ENCODE measurements around the gene EHMT1. TPM values are rescaled to one million over a fixed set of nuclear protein-coding genes. Genes with fewer than 3 reads are reported as not detected.

EHMT1 gene
- total RNA-seq, 1 experiment from 2014 or later = 35.9 TPM

DNA sequence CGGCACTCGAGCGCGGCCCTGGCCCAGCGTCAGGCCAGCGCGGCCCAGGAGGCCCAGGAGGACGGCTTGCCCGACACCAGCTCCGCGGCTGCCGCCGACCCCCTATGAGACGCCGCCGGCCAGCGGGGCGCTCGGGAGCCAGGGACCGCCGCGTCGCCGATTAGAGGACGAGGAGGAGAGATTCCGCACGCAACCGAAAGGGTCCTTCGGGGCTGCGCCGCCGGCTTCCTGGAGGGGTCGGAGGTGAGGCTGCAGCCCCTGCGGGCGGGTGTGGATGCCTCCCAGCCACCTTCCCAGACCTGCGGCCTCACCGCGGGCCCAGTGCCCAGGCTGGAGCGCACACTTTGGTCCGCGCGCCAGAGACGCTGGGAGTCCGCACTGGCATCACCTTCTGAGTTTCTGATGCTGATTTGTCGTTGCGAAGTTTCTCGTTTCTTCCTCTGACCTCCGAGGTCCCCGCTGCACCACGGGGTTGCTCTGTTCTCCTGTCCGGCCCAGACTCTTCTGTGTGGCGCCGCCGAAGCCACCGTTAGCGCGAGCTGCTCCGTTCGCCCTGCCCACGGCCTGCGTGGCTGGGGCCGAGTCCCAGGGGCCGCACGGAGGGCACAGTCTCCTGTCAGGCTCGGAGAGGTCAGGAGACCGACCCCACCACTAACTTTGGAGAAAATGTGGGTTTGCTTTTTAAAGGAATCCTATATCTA lies 216.2 kb downstream of the EHMT1 start:
- 0 out of 2 replicates have a peak, but pooled peaks cover 2% of the 10 kb centered on the region for H3K79me2 ChIP-seq (ENCODE audit: low read length)
- no peaks in the 10 kb centered on the region for H3K27me3 ChIP-seq (ENCODE audit: low read length)
- H3K4me1 ChIP-seq (ENCODE audit: low read length) = no peaks in the 10 kb centered on the region
- no peak overlapping the region for H3K4me3 ChIP-seq (ENCODE audit: low read length)
- H2AFZ ChIP-seq (ENCODE audit: low read length) = no peak overlapping the region
- no peaks in the 10 kb centered on the region for H4K20me1 ChIP-seq (ENCODE audit: insufficient read depth, low read depth, low read length)
- no peak overlapping the region for H3K27ac ChIP-seq (ENCODE audit: low read length)
- no peak for DNase-seq
- H3K9me3 ChIP-seq (ENCODE audit: low read length) = no peaks in the 10 kb centered on the region
- H3K9ac ChIP-seq (ENCODE audit: low read length) = no peak overlapping the region
- no peak overlapping the region for H3K4me2 ChIP-seq (ENCODE audit: low read depth, low read length, poor library complexity, severe bottlenecking)
- no peaks in the 10 kb centered on the region for H3K9me2 ChIP-seq (replicated peaks; ENCODE audit: insufficient read depth, low read length)
- peaks cover 8% of the 10 kb centered on the region for H3K36me3 ChIP-seq (ENCODE audit: insufficient read depth, low read length)

DNA sequence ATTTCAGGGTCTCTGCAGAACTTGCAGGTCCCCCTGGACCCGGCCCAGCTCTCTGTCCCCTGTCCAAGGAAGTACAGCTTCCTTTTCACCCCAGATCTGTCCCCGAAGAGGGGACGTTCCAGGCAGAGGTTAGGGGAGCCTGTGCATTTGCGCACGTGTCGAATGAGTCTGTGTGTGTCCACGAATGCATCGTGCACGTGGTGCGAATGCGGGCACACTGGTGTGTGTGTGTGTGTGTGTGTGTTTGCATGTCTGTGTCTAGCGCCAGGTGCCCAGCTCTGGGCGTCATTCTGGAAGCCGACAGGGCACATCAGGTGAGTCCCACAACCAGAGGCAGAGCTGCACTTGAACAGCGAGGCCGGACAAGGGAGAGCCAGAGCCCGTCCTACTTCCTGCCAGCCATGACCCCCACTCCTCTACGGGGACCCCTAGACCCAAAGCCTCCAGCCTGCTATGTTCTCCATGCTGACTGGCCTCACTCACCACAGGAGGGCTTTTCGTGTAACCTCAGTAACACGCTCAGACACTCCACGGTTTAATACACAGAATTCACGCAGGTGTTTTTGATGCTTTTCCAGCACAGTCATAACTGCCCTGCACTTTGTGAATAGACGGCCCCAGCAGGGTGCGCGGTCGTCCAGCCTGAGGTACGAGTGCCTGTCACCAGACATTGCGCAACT lies 217.5 kb downstream of the EHMT1 start:
- H3K4me1 ChIP-seq (ENCODE audit: low read length) = no peaks in the 10 kb centered on the region
- no peak overlapping the region for H3K4me3 ChIP-seq (ENCODE audit: low read length)
- H3K4me2 ChIP-seq (ENCODE audit: low read depth, low read length, poor library complexity, severe bottlenecking) = no peak overlapping the region
- H3K9me3 ChIP-seq (ENCODE audit: low read length) = no peaks in the 10 kb centered on the region
- H3K27me3 ChIP-seq (ENCODE audit: low read length) = no peaks in the 10 kb centered on the region
- H3K9ac ChIP-seq (ENCODE audit: low read length) = no peak overlapping the region
- no peak for DNase-seq
- 0 out of 2 replicates have a peak, but pooled peaks cover 2% of the 10 kb centered on the region for H3K79me2 ChIP-seq (ENCODE audit: low read length)
- H2AFZ ChIP-seq (ENCODE audit: low read length) = no peak overlapping the region
- peaks cover 2% of the 10 kb centered on the region; the same call in 1 of the 2 replicates for H3K36me3 ChIP-seq (ENCODE audit: insufficient read depth, low read length)
- H4K20me1 ChIP-seq (ENCODE audit: insufficient read depth, low read depth, low read length) = no peaks in the 10 kb centered on the region
- H3K9me2 ChIP-seq (replicated peaks; ENCODE audit: insufficient read depth, low read length) = no peaks in the 10 kb centered on the region
- H3K27ac ChIP-seq (ENCODE audit: low read length) = no peak overlapping the region

DNA sequence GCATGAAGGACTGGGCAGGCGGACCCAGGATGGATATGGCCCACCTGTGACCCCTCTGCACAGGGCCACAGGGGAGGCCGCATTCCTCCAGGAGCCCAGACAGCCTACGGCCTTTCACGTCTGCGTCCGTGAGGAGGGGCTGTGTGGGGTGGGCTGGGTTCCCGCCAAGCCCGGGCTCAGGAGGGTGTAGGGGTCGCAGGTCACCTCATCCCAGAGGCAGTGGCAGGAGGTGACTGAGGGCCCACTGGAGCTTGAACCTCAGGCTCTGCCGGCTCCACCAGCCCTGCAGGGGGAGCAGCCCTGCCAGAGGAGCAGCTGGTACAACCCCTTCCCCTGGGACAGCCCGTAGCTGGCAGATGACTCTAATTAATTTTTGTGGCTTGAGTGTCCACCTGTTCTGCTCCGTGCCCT lies 218.0 kb downstream of the EHMT1 start:
- Histone ChIP-seq H3K27me3 (ENCODE audit: low read length) (no peaks in the 10 kb centered on the region), H3K36me3 (ENCODE audit: insufficient read depth, low read length) (no peaks in the 10 kb centered on the region; the same call in 1 of the 2 replicates)

DNA sequence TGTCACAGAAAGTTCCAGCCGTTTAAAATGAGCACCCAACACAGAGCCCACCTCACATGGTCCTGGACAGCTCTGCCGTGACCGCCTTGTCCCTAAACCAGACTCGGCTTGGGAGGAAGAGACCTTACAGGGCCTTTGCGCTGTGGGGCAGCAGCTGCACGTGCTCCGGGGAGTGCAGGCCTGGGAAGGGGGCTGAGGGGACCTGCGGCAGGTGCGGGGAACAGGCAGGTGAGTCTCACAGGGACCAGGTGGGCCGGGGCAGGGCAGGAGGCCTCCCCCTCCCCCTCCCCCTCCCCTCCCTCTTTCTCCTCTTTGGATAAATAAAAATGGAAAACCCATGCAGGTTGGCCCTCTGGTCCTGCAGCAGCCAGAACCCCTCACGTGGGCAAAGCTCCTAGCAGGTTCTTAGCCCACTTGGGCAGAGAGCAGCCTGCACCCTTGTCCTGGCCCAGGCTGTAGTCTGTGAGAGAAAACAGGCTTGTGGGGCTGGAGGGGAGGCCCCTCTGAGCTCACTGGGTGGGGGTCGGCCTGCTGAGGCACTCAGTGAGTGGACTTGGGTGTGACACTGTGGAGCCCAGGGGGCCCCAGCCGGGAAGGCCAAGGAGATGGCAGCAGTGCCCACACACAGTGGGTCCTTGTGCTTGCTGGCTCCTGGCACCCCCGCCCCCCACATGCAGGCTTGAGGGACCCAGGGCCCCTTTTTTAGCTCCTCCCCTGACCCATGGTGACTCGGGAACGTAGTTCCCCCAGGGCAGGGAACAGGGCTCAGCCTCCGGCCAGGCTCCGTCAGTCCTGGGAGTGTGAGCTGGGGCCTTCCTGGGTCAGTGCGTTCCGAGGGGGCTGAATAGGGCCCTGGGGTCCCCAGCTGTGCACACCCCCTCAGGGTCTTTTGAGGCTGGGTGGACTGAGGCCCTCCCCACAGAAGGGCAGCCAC lies 218.8 kb downstream of the EHMT1 start:
- Histone ChIP-seq H3K4me2 (ENCODE audit: low read depth, low read length, poor library complexity, severe bottlenecking) (no peak overlapping the region), H3K27ac (ENCODE audit: low read length) (no peak overlapping the region), H4K20me1 (ENCODE audit: insufficient read depth, low read depth, low read length) (no peaks in the 10 kb centered on the region), H3K79me2 (ENCODE audit: low read length) (no peaks in the 10 kb centered on the region), H2AFZ (ENCODE audit: low read length) (no peak overlapping the region), H3K27me3 (ENCODE audit: low read length) (no peaks in the 10 kb centered on the region), H3K4me3 (ENCODE audit: low read length) (no peak overlapping the region), H3K36me3 (ENCODE audit: insufficient read depth, low read length) (no peaks in the 10 kb centered on the region; the same call in 1 of the 2 replicates), H3K9me3 (ENCODE audit: low read length) (no peaks in the 10 kb centered on the region), H3K9ac (ENCODE audit: low read length) (no peak overlapping the region), H3K4me1 (ENCODE audit: low read length) (no peaks in the 10 kb centered on the region), H3K9me2 (replicated peaks; ENCODE audit: insufficient read depth, low read length) (no peaks in the 10 kb centered on the region)
- no peak for DNase-seq

More for the DNA sequence above, 218.0 kb downstream of the EHMT1 start:
- no peak overlapping the region for H3K4me3 ChIP-seq (ENCODE audit: low read length)
- H3K4me2 ChIP-seq (ENCODE audit: low read depth, low read length, poor library complexity, severe bottlenecking) = no peak overlapping the region
- no peak overlapping the region for H3K27ac ChIP-seq (ENCODE audit: low read length)
- no peak overlapping the region for H2AFZ ChIP-seq (ENCODE audit: low read length)
- no peaks in the 10 kb centered on the region for H4K20me1 ChIP-seq (ENCODE audit: insufficient read depth, low read depth, low read length)
- H3K79me2 ChIP-seq (ENCODE audit: low read length) = no peaks in the 10 kb centered on the region
- no peak for DNase-seq
- H3K9me3 ChIP-seq (ENCODE audit: low read length) = no peaks in the 10 kb centered on the region
- H3K4me1 ChIP-seq (ENCODE audit: low read length) = no peaks in the 10 kb centered on the region
- H3K9ac ChIP-seq (ENCODE audit: low read length) = no peak overlapping the region
- H3K9me2 ChIP-seq (replicated peaks; ENCODE audit: insufficient read depth, low read length) = no peaks in the 10 kb centered on the region

DNA sequence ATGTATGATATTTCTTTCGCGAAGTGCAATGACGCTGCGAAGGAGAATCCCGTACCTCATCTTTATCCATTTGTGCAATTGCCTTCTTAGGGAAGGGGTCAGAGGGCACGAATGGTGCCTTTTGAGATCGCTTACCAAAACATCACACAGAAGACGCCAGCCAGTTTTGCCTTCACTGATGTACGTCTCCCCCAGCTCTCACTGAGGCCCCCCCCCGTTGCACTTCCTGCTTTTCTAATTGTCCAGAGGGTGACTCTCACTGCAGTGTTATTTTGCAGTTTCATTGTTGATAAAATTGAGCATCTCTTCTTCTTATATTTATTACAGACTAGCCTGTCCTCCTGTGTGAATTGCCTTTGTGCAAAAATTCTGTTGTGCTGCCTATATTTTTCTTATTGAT lies 219.8 kb downstream of the EHMT1 start:
- Histone ChIP-seq H3K4me1 (ENCODE audit: low read length) (no peaks in the 10 kb centered on the region), H3K27me3 (ENCODE audit: low read length) (no peaks in the 10 kb centered on the region), H3K27ac (ENCODE audit: low read length) (no peak overlapping the region), H3K36me3 (ENCODE audit: insufficient read depth, low read length) (no peaks in the 10 kb centered on the region; the same call in 1 of the 2 replicates), H4K20me1 (ENCODE audit: insufficient read depth, low read depth, low read length) (no peaks in the 10 kb centered on the region), H3K4me2 (ENCODE audit: low read depth, low read length, poor library complexity, severe bottlenecking) (no peak overlapping the region), H3K4me3 (ENCODE audit: low read length) (no peak overlapping the region), H3K9me2 (replicated peaks; ENCODE audit: insufficient read depth, low read length) (no peaks in the 10 kb centered on the region), H2AFZ (ENCODE audit: low read length) (no peak overlapping the region), H3K9ac (ENCODE audit: low read length) (no peak overlapping the region), H3K79me2 (ENCODE audit: low read length) (no peaks in the 10 kb centered on the region), H3K9me3 (ENCODE audit: low read length) (no peaks in the 10 kb centered on the region)
- DNase-seq = no peak

DNA sequence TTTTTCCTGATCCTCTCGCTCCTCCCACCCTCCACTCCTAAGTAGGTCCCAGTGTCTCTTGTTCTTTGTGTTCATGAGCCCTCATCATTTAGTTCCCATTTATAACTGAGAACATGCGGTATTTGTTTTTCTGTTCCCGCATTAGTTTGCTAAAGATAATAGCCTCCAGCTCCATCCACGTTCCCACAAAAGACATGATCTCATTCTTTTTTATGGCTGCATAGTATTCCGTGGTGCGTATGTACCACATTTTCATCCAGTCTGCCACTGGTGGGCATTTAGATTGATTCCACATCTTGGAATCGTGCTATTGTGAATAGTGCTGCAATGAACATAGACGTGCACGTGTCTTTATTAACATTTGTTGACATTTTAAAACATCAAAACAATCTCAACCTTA lies 224.6 kb downstream of the EHMT1 start:
- Histone ChIP-seq H4K20me1 (ENCODE audit: insufficient read depth, low read depth, low read length) (no peaks in the 10 kb centered on the region), H3K4me3 (ENCODE audit: low read length) (no peak overlapping the region), H3K79me2 (ENCODE audit: low read length) (no peaks in the 10 kb centered on the region), H3K36me3 (ENCODE audit: insufficient read depth, low read length) (no peaks in the 10 kb centered on the region), H3K27ac (ENCODE audit: low read length) (no peak overlapping the region), H3K27me3 (ENCODE audit: low read length) (no peaks in the 10 kb centered on the region), H3K4me1 (ENCODE audit: low read length) (no peaks in the 10 kb centered on the region), H3K9ac (ENCODE audit: low read length) (no peak overlapping the region), H3K9me3 (ENCODE audit: low read length) (no peaks in the 10 kb centered on the region), H3K4me2 (ENCODE audit: low read depth, low read length, poor library complexity, severe bottlenecking) (no peak overlapping the region), H3K9me2 (replicated peaks; ENCODE audit: insufficient read depth, low read length) (no peaks in the 10 kb centered on the region), H2AFZ (ENCODE audit: low read length) (no peak overlapping the region)
- no peak for DNase-seq

DNA sequence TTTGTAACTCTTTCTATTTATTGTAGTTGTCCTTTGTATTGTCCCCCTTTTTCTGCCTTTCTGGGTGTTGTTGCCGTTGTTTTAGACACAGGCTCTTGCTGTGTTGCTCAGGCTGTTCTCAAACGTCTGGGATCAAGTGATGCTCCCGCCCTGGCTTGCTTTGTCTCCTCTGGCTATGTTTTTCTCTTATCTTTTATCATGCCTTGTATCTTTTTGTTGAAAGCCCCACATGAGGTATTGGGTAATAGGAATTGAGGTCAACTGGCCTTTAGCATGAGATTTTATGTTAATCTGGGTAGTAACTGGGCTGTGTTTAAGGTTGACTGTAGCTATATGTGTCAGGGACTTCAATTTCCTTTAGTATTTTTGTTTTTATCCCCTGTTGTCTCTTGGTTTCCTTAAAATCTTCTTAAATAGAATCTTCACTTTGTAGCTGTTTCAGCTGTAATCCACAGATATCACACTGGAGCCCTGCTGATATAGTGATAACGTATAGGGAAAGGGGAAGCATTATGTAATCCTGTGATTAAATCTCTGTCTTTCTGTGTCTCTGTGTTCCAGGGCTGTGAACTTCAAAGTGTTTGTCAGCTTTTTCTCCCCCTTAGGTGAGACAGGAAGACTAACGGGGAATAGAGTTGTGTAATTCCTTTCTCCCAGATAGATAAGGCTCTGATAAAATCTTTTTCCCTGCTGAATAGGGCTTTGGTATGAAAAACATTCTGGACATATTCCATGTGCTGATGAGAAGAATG lies 232.9 kb downstream of the EHMT1 start:
- H2AFZ ChIP-seq (ENCODE audit: low read length) = no peak overlapping the region
- no peaks in the 10 kb centered on the region for H3K27me3 ChIP-seq (ENCODE audit: low read length)
- no peaks in the 10 kb centered on the region for H3K79me2 ChIP-seq (ENCODE audit: low read length)
- no peaks in the 10 kb centered on the region for H3K36me3 ChIP-seq (ENCODE audit: insufficient read depth, low read length)
- H3K4me2 ChIP-seq (ENCODE audit: low read depth, low read length, poor library complexity, severe bottlenecking) = no peak overlapping the region
- no peaks in the 10 kb centered on the region for H4K20me1 ChIP-seq (ENCODE audit: insufficient read depth, low read depth, low read length)
- no peaks in the 10 kb centered on the region for H3K9me3 ChIP-seq (ENCODE audit: low read length)
- DNase-seq = no peak
- H3K4me3 ChIP-seq (ENCODE audit: low read length) = no peak overlapping the region
- no peak overlapping the region for H3K27ac ChIP-seq (ENCODE audit: low read length)
- H3K9me2 ChIP-seq (replicated peaks; ENCODE audit: insufficient read depth, low read length) = no peaks in the 10 kb centered on the region
- no peak overlapping the region for H3K9ac ChIP-seq (ENCODE audit: low read length)
- H3K4me1 ChIP-seq (ENCODE audit: low read length) = no peaks in the 10 kb centered on the region

All from Karpas-422 (cell line).